HepG2 (cell line): ENCODE data around the gene SHFL. TPM values are rescaled to one million over a fixed set of nuclear protein-coding genes. Genes with fewer than 3 reads are reported as not detected.
A peak's percentile ranks its signal among the peaks of the same experiment; 100 is the strongest.

Source experiments
- CEBPG ChIP-seq: IDR thresholded peaks from 2 replicates; pipeline ENCODE4 v1.6.1; 2016
- HMGA1 ChIP-seq: sonication (generic); formaldehyde crosslinking; conservative IDR thresholded peaks from 2 replicates; pipeline ENCODE4 v1.4.0; 2020; ENCODE audit warnings: missing genetic modification reagents
- KAT7 ChIP-seq: IDR thresholded peaks from 2 replicates; pipeline ENCODE4 v1.6.1; 2018; ENCODE audit warnings: borderline replicate concordance, missing compliant biosample characterization
- MIER2 ChIP-seq: IDR thresholded peaks from 2 replicates; pipeline ENCODE4 v1.6.1; 2016; ENCODE audit warnings: missing biosample characterization, missing genetic modification reagents
- MIXL1 ChIP-seq: IDR thresholded peaks from 2 replicates; pipeline ENCODE4 v1.6.1; 2016
- NFIB ChIP-seq: sonication (generic); formaldehyde crosslinking; IDR thresholded peaks from 2 replicates; pipeline ENCODE4 v1.9.0; 2021; ENCODE audit warnings: missing genetic modification reagents, mild to moderate bottlenecking, borderline replicate concordance
- SATB2 ChIP-seq: sonication (generic); formaldehyde crosslinking; IDR thresholded peaks from 2 replicates; pipeline ENCODE4 v1.5.0; 2020; ENCODE audit warnings: missing genetic modification reagents
- SNRNP70 ChIP-seq: fragments of 200-400 bp; formaldehyde crosslinking; IDR thresholded peaks from 2 replicates; pipeline ENCODE4 v1.6.1; 2017; ENCODE audit warnings: mild to moderate bottlenecking, low read depth, low read length, moderate library complexity
- SRSF1 ChIP-seq: fragments of 200-400 bp; formaldehyde crosslinking; optimal IDR thresholded peaks from 2 replicates; pipeline ENCODE3; 2017; ENCODE audit warnings: mild to moderate bottlenecking, low read depth, low read length, moderate library complexity
- ZBTB7B ChIP-seq: sonication (generic); formaldehyde crosslinking; IDR thresholded peaks from 2 replicates; pipeline ENCODE4 v1.4.0; 2020; ENCODE audit warnings: missing genetic modification reagents
- polyA plus RNA-seq, 8 experiments: library from polyadenylated mRNA; depleted of rRNA in 3 of 8; stranded (reverse) in 7 of 8; unstranded in 1 of 8; fragments of >200 nt; fragmentation: Illumina TruSeq in 4 of 8; extraction: Trizol in 4 of 8; gene quantifications; 2 replicates each; pipeline versions ENCODE4 v1.2.1 to v1.2.3, GENCODE V29; 2011 to 2016; ENCODE audit warnings: low read depth in 4 of 8, missing spikeins in 1 of 8, mixed read lengths in 1 of 8; ENCODE audit not compliant: insufficient read depth in 1 of 8
- total RNA-seq, 5 experiments: library from RNA; depleted of rRNA; stranded (reverse); fragments of >200 nt; fragmentation: Illumina TruSeq; extraction: Trizol; gene quantifications; 2 replicates each; pipeline ENCODE4 v1.2.3, GENCODE V29; 2016; ENCODE audit warnings: low read depth in 1 of 5
- TF ChIP-seq, protein P1 (sequence below): sonication (generic); formaldehyde crosslinking; IDR thresholded peaks from 2 replicates; pipeline ENCODE4 v1.8.1; 2023; ENCODE audit warnings: mild to moderate bottlenecking, missing genetic modification reagents
- TF ChIP-seq, protein P2 (sequence below): sonication (generic); formaldehyde crosslinking; IDR thresholded peaks from 2 replicates; pipeline ENCODE4 v1.9.0; 2021; ENCODE audit warnings: mild to moderate bottlenecking, missing genetic modification reagents
- TF ChIP-seq, protein P3 (sequence below): sonication (generic); formaldehyde crosslinking; IDR thresholded peaks from 2 replicates; pipeline ENCODE4 v1.4.0; 2020; ENCODE audit warnings: mild to moderate bottlenecking, missing genetic modification reagents
- TF ChIP-seq, protein P4 (sequence below): sonication (generic); formaldehyde crosslinking; IDR thresholded peaks from 2 replicates; pipeline ENCODE4 v1.5.1; 2020; ENCODE audit warnings: missing genetic modification reagents, mild to moderate bottlenecking, borderline replicate concordance

Gene SHFL
- total and polyA plus RNA-seq, 2 of the 13 experiments (the other 11 are each of a cell fraction or from before 2014, with no cell fraction given), result 12.3 to 36.4 TPM

DNA sequence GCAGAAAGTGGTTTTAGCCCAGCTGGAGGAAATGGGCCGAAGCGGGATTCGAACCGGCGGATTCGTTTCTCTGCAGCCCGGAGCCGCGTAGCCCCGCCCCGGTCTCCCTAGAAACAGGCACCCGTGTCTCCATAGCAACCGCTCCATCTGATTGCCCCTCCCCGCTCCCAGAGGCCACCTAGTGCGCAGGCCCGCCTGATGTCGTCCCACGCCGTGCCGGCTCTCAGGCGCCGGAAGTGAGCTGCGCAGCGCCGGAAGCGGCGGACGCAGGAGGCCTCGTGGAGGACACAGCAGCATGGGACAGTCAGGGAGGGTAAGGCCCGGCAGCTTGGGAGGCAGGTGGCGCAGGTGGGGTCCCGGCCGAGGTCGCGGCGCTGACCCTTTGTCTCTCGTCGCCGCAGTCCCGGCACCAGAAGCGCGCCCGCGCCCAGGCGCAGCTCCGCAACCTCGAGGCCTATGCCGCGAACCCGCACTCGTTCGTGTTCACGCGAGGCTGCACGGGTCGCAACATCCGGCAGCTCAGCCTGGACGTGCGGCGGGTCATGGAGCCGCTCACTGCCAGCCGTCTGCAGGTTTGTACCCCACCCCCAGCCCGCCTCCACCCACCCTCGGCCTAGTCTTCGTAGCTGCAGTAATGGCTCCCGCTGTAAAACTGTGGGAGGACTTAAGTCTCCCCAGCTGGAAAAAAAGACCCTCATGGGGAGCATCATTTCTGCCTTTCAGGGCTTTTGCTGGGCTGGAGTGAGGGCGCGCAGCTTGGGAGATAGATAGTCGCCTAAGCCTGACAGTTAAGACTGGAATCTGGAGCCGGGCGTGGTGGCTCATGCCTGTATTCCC lies 20.2 kb downstream of the SHFL start, which contains the start of gene PPAN (continued):
- TF ChIP-seq, protein P1, sequence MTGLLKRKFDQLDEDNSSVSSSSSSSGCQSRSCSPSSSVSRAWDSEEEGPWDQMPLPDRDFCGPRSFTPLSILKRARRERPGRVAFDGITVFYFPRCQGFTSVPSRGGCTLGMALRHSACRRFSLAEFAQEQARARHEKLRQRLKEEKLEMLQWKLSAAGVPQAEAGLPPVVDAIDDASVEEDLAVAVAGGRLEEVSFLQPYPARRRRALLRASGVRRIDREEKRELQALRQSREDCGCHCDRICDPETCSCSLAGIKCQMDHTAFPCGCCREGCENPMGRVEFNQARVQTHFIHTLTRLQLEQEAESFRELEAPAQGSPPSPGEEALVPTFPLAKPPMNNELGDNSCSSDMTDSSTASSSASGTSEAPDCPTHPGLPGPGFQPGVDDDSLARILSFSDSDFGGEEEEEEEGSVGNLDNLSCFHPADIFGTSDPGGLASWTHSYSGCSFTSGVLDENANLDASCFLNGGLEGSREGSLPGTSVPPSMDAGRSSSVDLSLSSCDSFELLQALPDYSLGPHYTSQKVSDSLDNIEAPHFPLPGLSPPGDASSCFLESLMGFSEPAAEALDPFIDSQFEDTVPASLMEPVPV (CRISPR knock-in tag), result no peak; the same call in 1 of the 2 replicates
- no peak for TF ChIP-seq SNRNP70
- 0 out of 2 replicates have a peak, but pooled peaks have one; percentile 47 for TF ChIP-seq SATB2 (CRISPR knock-in tag)
- TF ChIP-seq KAT7, result peak; percentile 86; the same call in 1 of the 2 replicates
- no peak for TF ChIP-seq CEBPG
- TF ChIP-seq MIXL1 (CRISPR knock-in tag), result 0 out of 2 replicates have a peak, but pooled peaks have one; percentile 12
- no peak for TF ChIP-seq SRSF1
- TF ChIP-seq, protein P2, sequence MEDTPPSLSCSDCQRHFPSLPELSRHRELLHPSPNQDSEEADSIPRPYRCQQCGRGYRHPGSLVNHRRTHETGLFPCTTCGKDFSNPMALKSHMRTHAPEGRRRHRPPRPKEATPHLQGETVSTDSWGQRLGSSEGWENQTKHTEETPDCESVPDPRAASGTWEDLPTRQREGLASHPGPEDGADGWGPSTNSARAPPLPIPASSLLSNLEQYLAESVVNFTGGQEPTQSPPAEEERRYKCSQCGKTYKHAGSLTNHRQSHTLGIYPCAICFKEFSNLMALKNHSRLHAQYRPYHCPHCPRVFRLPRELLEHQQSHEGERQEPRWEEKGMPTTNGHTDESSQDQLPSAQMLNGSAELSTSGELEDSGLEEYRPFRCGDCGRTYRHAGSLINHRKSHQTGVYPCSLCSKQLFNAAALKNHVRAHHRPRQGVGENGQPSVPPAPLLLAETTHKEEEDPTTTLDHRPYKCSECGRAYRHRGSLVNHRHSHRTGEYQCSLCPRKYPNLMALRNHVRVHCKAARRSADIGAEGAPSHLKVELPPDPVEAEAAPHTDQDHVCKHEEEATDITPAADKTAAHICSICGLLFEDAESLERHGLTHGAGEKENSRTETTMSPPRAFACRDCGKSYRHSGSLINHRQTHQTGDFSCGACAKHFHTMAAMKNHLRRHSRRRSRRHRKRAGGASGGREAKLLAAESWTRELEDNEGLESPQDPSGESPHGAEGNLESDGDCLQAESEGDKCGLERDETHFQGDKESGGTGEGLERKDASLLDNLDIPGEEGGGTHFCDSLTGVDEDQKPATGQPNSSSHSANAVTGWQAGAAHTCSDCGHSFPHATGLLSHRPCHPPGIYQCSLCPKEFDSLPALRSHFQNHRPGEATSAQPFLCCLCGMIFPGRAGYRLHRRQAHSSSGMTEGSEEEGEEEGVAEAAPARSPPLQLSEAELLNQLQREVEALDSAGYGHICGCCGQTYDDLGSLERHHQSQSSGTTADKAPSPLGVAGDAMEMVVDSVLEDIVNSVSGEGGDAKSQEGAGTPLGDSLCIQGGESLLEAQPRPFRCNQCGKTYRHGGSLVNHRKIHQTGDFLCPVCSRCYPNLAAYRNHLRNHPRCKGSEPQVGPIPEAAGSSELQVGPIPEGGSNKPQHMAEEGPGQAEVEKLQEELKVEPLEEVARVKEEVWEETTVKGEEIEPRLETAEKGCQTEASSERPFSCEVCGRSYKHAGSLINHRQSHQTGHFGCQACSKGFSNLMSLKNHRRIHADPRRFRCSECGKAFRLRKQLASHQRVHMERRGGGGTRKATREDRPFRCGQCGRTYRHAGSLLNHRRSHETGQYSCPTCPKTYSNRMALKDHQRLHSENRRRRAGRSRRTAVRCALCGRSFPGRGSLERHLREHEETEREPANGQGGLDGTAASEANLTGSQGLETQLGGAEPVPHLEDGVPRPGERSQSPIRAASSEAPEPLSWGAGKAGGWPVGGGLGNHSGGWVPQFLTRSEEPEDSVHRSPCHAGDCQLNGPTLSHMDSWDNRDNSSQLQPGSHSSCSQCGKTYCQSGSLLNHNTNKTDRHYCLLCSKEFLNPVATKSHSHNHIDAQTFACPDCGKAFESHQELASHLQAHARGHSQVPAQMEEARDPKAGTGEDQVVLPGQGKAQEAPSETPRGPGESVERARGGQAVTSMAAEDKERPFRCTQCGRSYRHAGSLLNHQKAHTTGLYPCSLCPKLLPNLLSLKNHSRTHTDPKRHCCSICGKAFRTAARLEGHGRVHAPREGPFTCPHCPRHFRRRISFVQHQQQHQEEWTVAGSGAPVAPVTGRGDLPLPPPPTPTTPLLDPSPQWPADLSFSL (CRISPR knock-in tag), result peak; percentile 32; the same call in 1 of the 2 replicates
- no peak; the same call in 1 of the 2 replicates for TF ChIP-seq ZBTB7B (CRISPR knock-in tag)
- TF ChIP-seq NFIB (CRISPR knock-in tag), result no peak
- TF ChIP-seq HMGA1, result no peak
- TF ChIP-seq MIER2 (CRISPR knock-in tag), result no peak
- TF ChIP-seq, protein P3, sequence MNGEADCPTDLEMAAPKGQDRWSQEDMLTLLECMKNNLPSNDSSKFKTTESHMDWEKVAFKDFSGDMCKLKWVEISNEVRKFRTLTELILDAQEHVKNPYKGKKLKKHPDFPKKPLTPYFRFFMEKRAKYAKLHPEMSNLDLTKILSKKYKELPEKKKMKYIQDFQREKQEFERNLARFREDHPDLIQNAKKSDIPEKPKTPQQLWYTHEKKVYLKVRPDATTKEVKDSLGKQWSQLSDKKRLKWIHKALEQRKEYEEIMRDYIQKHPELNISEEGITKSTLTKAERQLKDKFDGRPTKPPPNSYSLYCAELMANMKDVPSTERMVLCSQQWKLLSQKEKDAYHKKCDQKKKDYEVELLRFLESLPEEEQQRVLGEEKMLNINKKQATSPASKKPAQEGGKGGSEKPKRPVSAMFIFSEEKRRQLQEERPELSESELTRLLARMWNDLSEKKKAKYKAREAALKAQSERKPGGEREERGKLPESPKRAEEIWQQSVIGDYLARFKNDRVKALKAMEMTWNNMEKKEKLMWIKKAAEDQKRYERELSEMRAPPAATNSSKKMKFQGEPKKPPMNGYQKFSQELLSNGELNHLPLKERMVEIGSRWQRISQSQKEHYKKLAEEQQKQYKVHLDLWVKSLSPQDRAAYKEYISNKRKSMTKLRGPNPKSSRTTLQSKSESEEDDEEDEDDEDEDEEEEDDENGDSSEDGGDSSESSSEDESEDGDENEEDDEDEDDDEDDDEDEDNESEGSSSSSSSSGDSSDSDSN (CRISPR knock-in tag), result peak; percentile 76
- TF ChIP-seq, protein P4, sequence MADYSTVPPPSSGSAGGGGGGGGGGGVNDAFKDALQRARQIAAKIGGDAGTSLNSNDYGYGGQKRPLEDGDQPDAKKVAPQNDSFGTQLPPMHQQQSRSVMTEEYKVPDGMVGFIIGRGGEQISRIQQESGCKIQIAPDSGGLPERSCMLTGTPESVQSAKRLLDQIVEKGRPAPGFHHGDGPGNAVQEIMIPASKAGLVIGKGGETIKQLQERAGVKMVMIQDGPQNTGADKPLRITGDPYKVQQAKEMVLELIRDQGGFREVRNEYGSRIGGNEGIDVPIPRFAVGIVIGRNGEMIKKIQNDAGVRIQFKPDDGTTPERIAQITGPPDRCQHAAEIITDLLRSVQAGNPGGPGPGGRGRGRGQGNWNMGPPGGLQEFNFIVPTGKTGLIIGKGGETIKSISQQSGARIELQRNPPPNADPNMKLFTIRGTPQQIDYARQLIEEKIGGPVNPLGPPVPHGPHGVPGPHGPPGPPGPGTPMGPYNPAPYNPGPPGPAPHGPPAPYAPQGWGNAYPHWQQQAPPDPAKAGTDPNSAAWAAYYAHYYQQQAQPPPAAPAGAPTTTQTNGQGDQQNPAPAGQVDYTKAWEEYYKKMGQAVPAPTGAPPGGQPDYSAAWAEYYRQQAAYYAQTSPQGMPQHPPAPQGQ, result no peak
